Measurements from ENCODE around the gene SMAP2.
"Not testable (repeated sequence)": the region's sequence is repeated elsewhere in the genome, so short reads cannot be mapped to it uniquely, and the experiment has no call there.

The SMAP2 gene

GRCh38 chr1:40373323-40374283 is at the start of gene SMAP2:
Gene SMAP2, plus strand, starts transcription at chr1:40373727. Its CDS starts 394 bp downstream, at chr1:40374121.
- no peak for FAIRE-seq
- DNase-seq (ENCODE audit: insufficient read length, low spot score), result peak; percentile 78
- no peak for TF ChIP-seq CTCF (IDR thresholded peaks at IDR 0.05; ENCODE audit: insufficient read depth, missing control alignments)

- DNase-seq (ENCODE audit: insufficient read length, low spot score); FAIRE-seq: not testable (repeated sequence)
Measured at GRCh38 chr1:40331403-40331802, 42.1 kb upstream of the SMAP2 start.

- no peak for DNase-seq (ENCODE audit: insufficient read length, low spot score)
- no peak for TF ChIP-seq CTCF (IDR thresholded peaks at IDR 0.05; ENCODE audit: insufficient read depth, missing control alignments)
- no peak for FAIRE-seq
Measured at GRCh38 chr1:40332695-40333094, 40.8 kb upstream of the SMAP2 start.

- no peak for FAIRE-seq
- no peak for DNase-seq (ENCODE audit: insufficient read length, low spot score)
- TF ChIP-seq CTCF (IDR thresholded peaks at IDR 0.05; ENCODE audit: insufficient read depth, missing control alignments), result no peak
Measured at GRCh38 chr1:40337443-40337842, 36.1 kb upstream of the SMAP2 start.

- FAIRE-seq (no peak), DNase-seq (ENCODE audit: insufficient read length, low spot score) (peak; percentile 62)
- TF ChIP-seq CTCF (IDR thresholded peaks at IDR 0.05; ENCODE audit: insufficient read depth, missing control alignments), result peak; percentile 100
Measured at GRCh38 chr1:40338745-40339419, 34.6 kb upstream of the SMAP2 start.

- no peak for DNase-seq (ENCODE audit: insufficient read length, low spot score)
- TF ChIP-seq CTCF (IDR thresholded peaks at IDR 0.05; ENCODE audit: insufficient read depth, missing control alignments), result no peak
- FAIRE-seq, result no peak
Measured at GRCh38 chr1:40339420-40340323, 33.9 kb upstream of the SMAP2 start.
